Measurements from ENCODE around the gene ABCG4. TPM values are rescaled to one million over a fixed set of nuclear protein-coding genes. Genes with fewer than 3 reads are reported as not detected.
"Not testable (repeated sequence)": the region's sequence is repeated elsewhere in the genome, so short reads cannot be mapped to it uniquely, and the experiment has no call there.

ABCG4 gene
- total RNA-seq, 3 donors from 2014 or later, result 0.16 TPM; not detected in 2

DNA sequence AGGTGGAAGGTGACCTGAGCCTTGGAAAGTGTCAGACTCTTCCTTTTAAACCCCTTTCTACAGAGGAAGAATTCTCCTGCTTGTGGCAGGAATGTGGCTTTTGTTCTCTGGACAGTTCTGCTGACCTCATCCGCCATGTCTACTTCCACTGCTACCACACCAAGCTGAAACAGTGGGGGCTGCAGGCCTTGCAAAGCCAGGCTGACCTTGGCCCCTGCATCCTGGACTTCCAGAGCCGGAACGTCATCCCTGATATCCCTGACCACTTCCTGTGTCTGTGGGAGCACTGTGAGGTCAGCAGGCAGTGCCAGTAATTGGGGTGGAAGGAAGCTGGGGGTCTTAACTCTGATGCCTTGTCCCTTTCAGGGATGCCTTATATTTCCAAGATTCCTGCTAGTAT, 18.2 kb upstream of the ABCG4 start:
- Histone ChIP-seq H3K4me3 (no peak overlapping the region), H3K9me3 (no peaks in the 10 kb centered on the region), H3K27me3 (no peaks in the 10 kb centered on the region), H3K27ac (no peak overlapping the region), H3K4me1 (no peaks in the 10 kb centered on the region), H3K36me3 (no peaks in the 10 kb centered on the region)
- no peak for DNase-seq (ENCODE audit: low spot score in 2 of 2)
- no peak for TF ChIP-seq POLR2A (IDR thresholded peaks at IDR 0.05)
- TF ChIP-seq CTCF (IDR thresholded peaks at IDR 0.05), result no peak
- TF ChIP-seq POLR2AphosphoS5 (IDR thresholded peaks at IDR 0.05), result no peak
- intact Hi-C loops (cut with DNase I; ENCODE audit: low total_unique reads), result no loop called here

- Histone ChIP-seq H3K27me3 (no peaks in the 10 kb centered on the region), H3K36me3 (no peaks in the 10 kb centered on the region), H3K27ac (no peak overlapping the region), H3K9me3 (no peaks in the 10 kb centered on the region), H3K4me1 (no peaks in the 10 kb centered on the region), H3K4me3 (no peak overlapping the region)
- no peak for DNase-seq (ENCODE audit: low spot score in 2 of 2)
- intact Hi-C loops (cut with DNase I; ENCODE audit: low total_unique reads), result no loop called here
- TF ChIP-seq POLR2A (IDR thresholded peaks at IDR 0.05) (no peak), CTCF (IDR thresholded peaks at IDR 0.05) (peak in 1 of 3 donors; percentile 13)
Measured at GRCh38 chr11:119134389-119134978, 14.4 kb upstream of the ABCG4 start.

DNA sequence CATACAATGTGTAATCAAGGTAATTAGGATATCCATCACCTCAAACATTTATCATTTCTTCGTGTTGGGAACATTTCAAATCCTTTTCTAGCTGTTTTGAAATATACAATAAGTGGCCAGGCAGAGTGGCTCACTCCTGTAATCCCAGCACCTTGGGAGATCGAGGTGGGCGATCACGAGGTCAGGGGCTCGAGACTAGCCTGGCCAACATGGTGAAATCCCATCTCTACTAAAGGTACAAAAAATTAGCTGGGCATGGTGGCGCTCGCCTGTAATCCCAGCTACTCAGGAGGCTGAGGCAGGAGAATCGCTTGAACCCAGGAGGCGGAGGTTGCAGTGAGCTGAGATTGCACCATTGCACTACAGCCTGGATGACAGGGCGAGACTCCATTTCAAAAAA, 9.6 kb upstream of the ABCG4 start:
- H3K27ac ChIP-seq; intact Hi-C loops (cut with DNase I; ENCODE audit: low total_unique reads); H3K36me3 ChIP-seq; H3K27me3 ChIP-seq; H3K4me3 ChIP-seq; DNase-seq (ENCODE audit: low spot score in 2 of 2); H3K9me3 ChIP-seq; H3K4me1 ChIP-seq: not testable (repeated sequence)

- peak in 1 of 2 donors; percentile 30 for DNase-seq (ENCODE audit: low spot score in 2 of 2)
- intact Hi-C loops (cut with DNase I; ENCODE audit: low total_unique reads), result no loop called here
- TF ChIP-seq POLR2A (IDR thresholded peaks at IDR 0.05), result no peak
- peak in 2 of 3 donors; percentile 45 to 62 for TF ChIP-seq CTCF (IDR thresholded peaks at IDR 0.05)
- no peak for TF ChIP-seq POLR2AphosphoS5 (IDR thresholded peaks at IDR 0.05)
Measured at GRCh38 chr11:119144825-119145486, 3.9 kb upstream of the ABCG4 start.

GRCh38 chr11:119145551-119145950, 3.3 kb upstream of the ABCG4 start:
- Histone ChIP-seq H3K9me3 (no peaks in the 10 kb centered on the region), H3K4me3 (no peak overlapping the region), H3K27me3 (peaks cover 0 to 10% of the 10 kb centered on the region in 2 donors), H3K27ac (no peak overlapping the region), H3K36me3 (no peaks in the 10 kb centered on the region), H3K4me1 (no peaks in the 10 kb centered on the region)
- intact Hi-C loops (cut with DNase I; ENCODE audit: low total_unique reads), result no loop called here
- TF ChIP-seq CTCF (IDR thresholded peaks at IDR 0.05) (no peak), POLR2AphosphoS5 (IDR thresholded peaks at IDR 0.05) (no peak), POLR2A (IDR thresholded peaks at IDR 0.05) (no peak)
- no peak for DNase-seq (ENCODE audit: low spot score in 2 of 2)

More at GRCh38 chr11:119144825-119145486, 3.9 kb upstream of the ABCG4 start:
- Histone ChIP-seq H3K4me1 (no peaks in the 10 kb centered on the region), H3K36me3 (no peaks in the 10 kb centered on the region), H3K27ac (no peak overlapping the region), H3K27me3 (peaks cover 0 to 10% of the 10 kb centered on the region in 2 donors), H3K9me3 (no peaks in the 10 kb centered on the region), H3K4me3 (peak overlapping the region in 1 of 3 donors; percentile 35)
